ENCODE measurements around the gene NTM.

DNA sequence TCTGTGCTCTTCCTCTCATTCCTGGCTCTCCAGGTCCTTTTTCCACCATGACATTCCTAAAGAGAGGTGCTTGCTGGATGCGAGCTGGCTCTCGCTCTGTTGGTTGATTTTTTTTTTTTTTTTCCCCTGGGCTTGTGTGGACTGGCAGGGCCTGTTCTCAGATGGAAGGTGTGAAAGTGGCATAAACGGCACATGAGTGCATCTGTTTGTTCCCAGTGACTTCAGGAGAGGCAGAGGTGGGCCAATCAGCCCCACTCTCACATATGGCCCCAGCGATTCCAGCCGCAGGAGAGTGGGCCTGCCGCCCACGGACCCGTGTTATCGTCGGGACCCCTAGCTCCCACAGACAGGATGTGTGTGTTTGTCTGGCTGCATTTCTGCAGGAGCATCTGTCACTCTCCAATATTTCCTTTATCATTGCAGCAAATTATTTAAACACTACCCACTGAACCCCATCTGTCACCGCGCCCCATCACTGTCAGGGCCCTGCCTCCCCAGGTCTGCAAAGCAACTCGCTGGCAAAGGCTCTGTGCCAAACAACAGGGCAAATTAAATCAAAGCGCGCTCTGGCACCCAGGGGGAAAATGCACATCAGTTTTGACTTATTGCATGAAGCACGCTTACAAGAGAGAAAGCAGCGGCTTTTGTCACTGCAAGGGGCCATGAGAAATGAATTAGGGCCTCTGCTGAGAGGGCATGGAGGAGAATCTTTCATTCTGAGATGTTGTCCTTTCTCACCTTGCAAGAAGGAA lies 886.3 kb downstream of the NTM start:
- TF ChIP-seq, protein P1, sequence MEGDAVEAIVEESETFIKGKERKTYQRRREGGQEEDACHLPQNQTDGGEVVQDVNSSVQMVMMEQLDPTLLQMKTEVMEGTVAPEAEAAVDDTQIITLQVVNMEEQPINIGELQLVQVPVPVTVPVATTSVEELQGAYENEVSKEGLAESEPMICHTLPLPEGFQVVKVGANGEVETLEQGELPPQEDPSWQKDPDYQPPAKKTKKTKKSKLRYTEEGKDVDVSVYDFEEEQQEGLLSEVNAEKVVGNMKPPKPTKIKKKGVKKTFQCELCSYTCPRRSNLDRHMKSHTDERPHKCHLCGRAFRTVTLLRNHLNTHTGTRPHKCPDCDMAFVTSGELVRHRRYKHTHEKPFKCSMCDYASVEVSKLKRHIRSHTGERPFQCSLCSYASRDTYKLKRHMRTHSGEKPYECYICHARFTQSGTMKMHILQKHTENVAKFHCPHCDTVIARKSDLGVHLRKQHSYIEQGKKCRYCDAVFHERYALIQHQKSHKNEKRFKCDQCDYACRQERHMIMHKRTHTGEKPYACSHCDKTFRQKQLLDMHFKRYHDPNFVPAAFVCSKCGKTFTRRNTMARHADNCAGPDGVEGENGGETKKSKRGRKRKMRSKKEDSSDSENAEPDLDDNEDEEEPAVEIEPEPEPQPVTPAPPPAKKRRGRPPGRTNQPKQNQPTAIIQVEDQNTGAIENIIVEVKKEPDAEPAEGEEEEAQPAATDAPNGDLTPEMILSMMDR (IDR thresholded peaks at IDR 0.05), result no peak
- no peak for TF ChIP-seq POLR2A (IDR thresholded peaks at IDR 0.05)

Measured in adrenal gland (tissue), 5 donors.